Mesenchymal stem cell (in vitro differentiated cells and primary cell): ENCODE results near the gene SCRN2.

Source experiments
- DNase-seq: peaks from one replicate; pipeline ENCODE4 v3.0.0-alpha.2; 2013
- H2AFZ ChIP-seq: one replicate; pipeline ENCODE4 v1.6.1; 2013; ENCODE audit warnings: low read depth, mild to moderate bottlenecking, control low read depth, inconsistent platforms, low read length, moderate library complexity
- H2AK5ac ChIP-seq: 2 replicates; pipeline ENCODE4 v1.6.1; 2013; ENCODE audit warnings: low read length, moderate library complexity, mild to moderate bottlenecking, inconsistent platforms; ENCODE audit not compliant: severe bottlenecking
- H2BK120ac ChIP-seq: one replicate; pipeline ENCODE4 v1.6.1; 2013; ENCODE audit warnings: low read depth, mild to moderate bottlenecking, inconsistent platforms, low read length, moderate library complexity
- H2BK12ac ChIP-seq, 2 experiments: one replicate each; pipeline ENCODE4 v1.6.1; 2013; ENCODE audit warnings: inconsistent platforms in 2 of 2, low read length in 2 of 2, mild to moderate bottlenecking in 2 of 2, moderate library complexity in 2 of 2, control low read depth in 1 of 2
- H2BK15ac ChIP-seq: one replicate; pipeline ENCODE4 v1.6.1; 2013; ENCODE audit warnings: mild to moderate bottlenecking, low read depth, inconsistent platforms; ENCODE audit not compliant: poor library complexity, severe bottlenecking
- H2BK5ac ChIP-seq: 2 replicates; pipeline ENCODE4 v1.6.1; 2013; ENCODE audit warnings: low read depth, mild to moderate bottlenecking, low read length, control low read depth, inconsistent platforms; ENCODE audit not compliant: poor library complexity, severe bottlenecking
- H3K14ac ChIP-seq, 2 experiments: one replicate each; pipeline ENCODE4 v1.6.1; 2013; ENCODE audit warnings: inconsistent platforms in 2 of 2, low read length in 2 of 2, control low read depth in 1 of 2, mild to moderate bottlenecking in 1 of 2, moderate library complexity in 1 of 2
- H3K18ac ChIP-seq, 2 experiments: one replicate each; pipeline ENCODE4 v1.6.1; 2013; ENCODE audit warnings: inconsistent platforms in 2 of 2, low read length in 2 of 2, control low read depth in 1 of 2, low read depth in 1 of 2, mild to moderate bottlenecking in 1 of 2
- H3K23ac ChIP-seq, 2 experiments: one replicate each; pipeline ENCODE4 v1.6.1; 2013; ENCODE audit warnings: inconsistent platforms in 2 of 2, low read length in 2 of 2, mild to moderate bottlenecking in 2 of 2, moderate library complexity in 2 of 2, control low read depth in 1 of 2
- H3K27ac ChIP-seq: 2 replicates; pipeline ENCODE4 v1.5.1; 2013; ENCODE audit warnings: mild to moderate bottlenecking, moderate library complexity, low read length, control low read depth, inconsistent platforms; ENCODE audit not compliant: poor library complexity, severe bottlenecking
- H3K27me3 ChIP-seq, 2 experiments: 2 replicates each; pipeline versions ENCODE4 v1.6.1 to v1.7.0; 2013; ENCODE audit warnings: low read length in 2 of 2, mild to moderate bottlenecking in 2 of 2, moderate library complexity in 2 of 2, control low read depth in 1 of 2, inconsistent platforms in 1 of 2; ENCODE audit not compliant: control insufficient read depth in 1 of 2, insufficient read depth in 1 of 2
- H3K36me3 ChIP-seq, 2 experiments: 2 replicates each; pipeline versions ENCODE4 v1.6.1 to v1.7.0; 2013; ENCODE audit warnings: low read length in 2 of 2, control low read depth in 1 of 2, inconsistent platforms in 1 of 2, low read depth in 1 of 2, mild to moderate bottlenecking in 1 of 2; ENCODE audit not compliant: insufficient read depth in 2 of 2, control insufficient read depth in 1 of 2
- H3K4ac ChIP-seq, 2 experiments: one replicate each; pipeline ENCODE4 v1.6.1; 2013; ENCODE audit warnings: inconsistent platforms in 2 of 2, low read length in 2 of 2, mild to moderate bottlenecking in 2 of 2, moderate library complexity in 2 of 2, control low read depth in 1 of 2, low read depth in 1 of 2
- H3K4me1 ChIP-seq: 2 replicates; pipeline ENCODE4 v1.6.1; 2013; ENCODE audit warnings: low read depth, low read length, control low read depth; ENCODE audit not compliant: control insufficient read depth, insufficient read depth
- H3K4me2 ChIP-seq: 2 replicates; pipeline ENCODE4 v1.6.1; 2013; ENCODE audit warnings: low read length, mild to moderate bottlenecking, inconsistent platforms; ENCODE audit not compliant: poor library complexity, severe bottlenecking
- H3K4me3 ChIP-seq, 2 experiments: 2 replicates each; pipeline versions ENCODE4 v1.5.1 to v1.7.0; 2013; ENCODE audit warnings: low read length in 2 of 2, mild to moderate bottlenecking in 2 of 2, control low read depth in 1 of 2, low read depth in 1 of 2; ENCODE audit not compliant: insufficient read depth in 1 of 2
- H3K79me1 ChIP-seq: replicated peaks from 2 replicates; pipeline ENCODE4 v1.6.1; 2013; ENCODE audit warnings: mild to moderate bottlenecking, control low read depth, low read length, inconsistent platforms; ENCODE audit not compliant: poor library complexity, severe bottlenecking
- H3K9ac ChIP-seq: 2 replicates; pipeline ENCODE4 v1.7.0; 2013; ENCODE audit warnings: mild to moderate bottlenecking, low read length, moderate library complexity
- H3K9me3 ChIP-seq: 2 replicates; pipeline ENCODE4 v1.7.0; 2013; ENCODE audit warnings: mild to moderate bottlenecking, low read length; ENCODE audit not compliant: control insufficient read depth
- H4K8ac ChIP-seq: one replicate; pipeline ENCODE4 v1.6.1; 2013; ENCODE audit warnings: inconsistent platforms, mild to moderate bottlenecking, low read length, moderate library complexity
- H4K91ac ChIP-seq: one replicate; pipeline ENCODE4 v1.6.1; 2013; ENCODE audit warnings: mild to moderate bottlenecking, low read length, inconsistent platforms
- WGBS: methylation state at CpG from one replicate; pipeline ENCODE4 v1.1.7; 2013; ENCODE audit warnings: mixed read lengths; 5-methylcytosine and 5-hydroxymethylcytosine counted together

Gene SCRN2

DNA sequence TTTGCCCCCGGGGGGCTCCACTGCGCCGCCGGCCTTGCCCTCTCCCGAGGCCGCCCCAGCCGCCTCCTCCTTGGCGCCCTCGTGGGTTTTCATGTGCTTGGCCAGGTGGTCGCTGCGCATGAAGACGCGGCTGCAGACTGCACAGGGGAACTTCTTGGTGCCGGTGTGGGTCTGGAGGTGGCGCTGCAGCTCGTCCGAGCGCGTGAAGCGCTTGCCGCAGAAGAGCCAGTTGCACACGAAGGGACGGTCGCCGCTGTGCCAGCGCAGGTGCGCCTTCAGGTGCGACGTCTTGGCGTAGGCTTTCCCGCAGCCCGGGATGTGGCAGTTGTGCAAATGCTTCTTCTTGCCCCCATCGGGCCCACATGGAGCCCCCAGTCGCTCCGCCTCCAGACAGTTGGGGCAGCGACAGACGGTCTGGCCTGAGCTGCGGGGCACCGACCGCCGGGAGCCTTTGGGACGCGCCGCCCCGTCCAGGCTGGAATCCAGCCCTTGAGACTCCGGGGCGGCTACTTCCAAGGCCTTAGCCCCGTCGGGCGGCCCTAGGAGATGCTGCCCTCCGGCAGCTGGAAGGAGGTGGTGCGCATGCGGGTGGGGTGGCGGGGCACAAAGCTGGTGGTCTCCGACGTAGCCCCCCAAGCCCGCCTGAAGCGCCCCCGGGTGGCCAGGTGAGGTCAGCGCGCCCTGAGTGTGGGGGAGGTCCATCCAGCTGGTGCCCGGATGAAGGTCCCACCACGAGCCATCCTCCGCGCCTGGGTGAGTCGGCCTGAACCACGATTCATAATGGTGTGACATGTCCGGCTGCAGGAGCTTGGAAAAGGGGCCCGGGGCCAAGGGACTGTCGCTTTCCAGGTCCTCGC, 6.5 kb upstream of the SCRN2 start:
- Histone ChIP-seq H2BK15ac (no peak overlapping the region), H3K18ac (no peak overlapping the region), H4K91ac (no peak overlapping the region), H3K4ac (no peak overlapping the region), H2BK12ac (no peak overlapping the region), H4K8ac (no peak overlapping the region), H2BK5ac (no peak overlapping the region), H2BK120ac (no peak overlapping the region), H3K9ac (no peak overlapping the region), H3K9me3 (no peaks in the 10 kb centered on the region), H3K36me3 (no peaks in the 10 kb centered on the region), H3K79me1 (no peaks in the 10 kb centered on the region), H3K23ac (no peak overlapping the region), H3K4me1 (peaks cover 12% of the 10 kb centered on the region), H2AFZ (no peak overlapping the region), H3K14ac (no peak overlapping the region), H3K27me3 (peaks cover 69 to 82% of the 10 kb centered on the region in 2 experiments), H3K4me2 (no peak overlapping the region), H3K4me3 (no peak overlapping the region), H2AK5ac (no peak overlapping the region), H3K27ac (no peak overlapping the region)
- 36% methylated on average over 71 of the region's 71 CpGs for WGBS
- no peak for DNase-seq

DNA sequence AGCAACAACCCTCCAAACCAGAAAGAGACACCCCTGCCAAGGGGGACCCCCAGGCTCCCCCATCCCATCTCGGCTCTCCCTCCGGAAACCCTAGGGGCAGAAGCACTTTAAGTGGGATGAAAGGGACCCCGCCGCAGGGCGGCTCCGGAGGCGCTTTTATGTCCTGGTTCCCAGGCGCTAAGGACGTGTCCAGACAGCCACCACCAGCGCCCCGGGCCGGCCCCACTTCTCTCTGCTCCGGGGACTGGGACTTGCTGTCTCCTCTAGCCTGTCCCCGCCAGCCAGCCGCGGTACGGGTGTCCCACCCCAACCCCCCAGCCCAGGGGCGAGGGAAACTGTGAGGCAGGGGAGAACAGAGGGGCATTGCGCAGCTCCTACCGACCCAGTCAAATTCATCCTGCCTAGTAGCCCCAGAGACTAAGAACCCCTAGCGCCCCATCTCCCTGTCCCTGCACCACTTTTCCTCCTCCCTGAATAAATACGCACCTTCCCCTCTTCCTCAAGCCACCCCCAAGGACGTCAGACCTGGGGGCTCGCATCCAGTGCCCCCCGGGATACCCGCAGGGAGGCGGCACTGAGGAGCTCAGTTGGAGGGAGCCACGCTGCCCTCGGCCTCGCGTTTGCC, 5.8 kb upstream of the SCRN2 start:
- peaks cover 61 to 74% of the 10 kb centered on the region in 2 experiments for H3K27me3 ChIP-seq
- no peak overlapping the region for H2BK120ac ChIP-seq
- no peak overlapping the region for H2BK15ac ChIP-seq
- no peak overlapping the region for H3K4me2 ChIP-seq
- H4K91ac ChIP-seq, result no peak overlapping the region
- WGBS, result 24% methylated on average over 31 of the region's 31 CpGs
- no peak overlapping the region for H3K18ac ChIP-seq
- no peak overlapping the region for H3K23ac ChIP-seq
- H4K8ac ChIP-seq, result no peak overlapping the region
- H3K27ac ChIP-seq, result no peak overlapping the region
- H2BK12ac ChIP-seq, result no peak overlapping the region
- no peak overlapping the region for H3K14ac ChIP-seq
- H3K79me1 ChIP-seq, result no peaks in the 10 kb centered on the region
- no peak overlapping the region for H3K9ac ChIP-seq
- no peaks in the 10 kb centered on the region for H3K9me3 ChIP-seq
- no peak overlapping the region for H3K4me3 ChIP-seq
- no peak overlapping the region for H2AK5ac ChIP-seq
- peaks cover 12% of the 10 kb centered on the region for H3K4me1 ChIP-seq
- no peak overlapping the region for H2AFZ ChIP-seq
- H2BK5ac ChIP-seq, result no peak overlapping the region
- no peak for DNase-seq
- no peak overlapping the region for H3K4ac ChIP-seq
- H3K36me3 ChIP-seq, result no peaks in the 10 kb centered on the region

GRCh38 chr17:47845716-47846075, 4.6 kb upstream of the SCRN2 start:
- Histone ChIP-seq H2BK12ac (no peak overlapping the region), H3K9me3 (no peaks in the 10 kb centered on the region)
- no CpG with 5 or more reads among the region's 3 CpGs for WGBS

GRCh38 chr17:47844814-47845715, 4.0 kb upstream of the SCRN2 start:
- Histone ChIP-seq H3K27ac (no peak overlapping the region), H2BK12ac (no peak overlapping the region), H3K9ac (no peak overlapping the region), H3K9me3 (no peaks in the 10 kb centered on the region), H3K79me1 (peaks cover 7% of the 10 kb centered on the region), H2BK5ac (no peak overlapping the region), H3K4me1 (peaks cover 9% of the 10 kb centered on the region), H3K14ac (no peak overlapping the region), H3K27me3 (peaks cover 50 to 62% of the 10 kb centered on the region in 2 experiments), H3K4ac (no peak overlapping the region), H2BK120ac (no peak overlapping the region), H4K8ac (no peak overlapping the region), H3K4me2 (no peak overlapping the region), H4K91ac (no peak overlapping the region), H3K23ac (no peak overlapping the region), H2BK15ac (no peak overlapping the region), H3K4me3 (no peak overlapping the region), H2AK5ac (no peak overlapping the region), H3K18ac (no peak overlapping the region), H3K36me3 (no peaks in the 10 kb centered on the region), H2AFZ (no peak overlapping the region)
- DNase-seq, result peak; percentile 37
- WGBS, result 57% methylated on average over 2 of the region's 4 CpGs

More at GRCh38 chr17:47845716-47846075, 4.6 kb upstream of the SCRN2 start:
- H3K18ac ChIP-seq, result no peak overlapping the region
- H3K4ac ChIP-seq, result no peak overlapping the region
- H4K91ac ChIP-seq, result no peak overlapping the region
- H3K14ac ChIP-seq, result no peak overlapping the region
- no peak overlapping the region for H2BK5ac ChIP-seq
- peaks cover 2% of the 10 kb centered on the region for H3K79me1 ChIP-seq
- no peak overlapping the region for H3K4me3 ChIP-seq
- no peak overlapping the region for H2BK120ac ChIP-seq
- no peak overlapping the region for H3K4me2 ChIP-seq
- H2AFZ ChIP-seq, result no peak overlapping the region
- no peak overlapping the region for H4K8ac ChIP-seq
- H3K23ac ChIP-seq, result no peak overlapping the region
- no peak overlapping the region for H3K9ac ChIP-seq
- H2BK15ac ChIP-seq, result no peak overlapping the region
- no peaks in the 10 kb centered on the region for H3K36me3 ChIP-seq
- no peak for DNase-seq
- H3K27ac ChIP-seq, result no peak overlapping the region
- H3K27me3 ChIP-seq, result peaks cover 55 to 67% of the 10 kb centered on the region in 2 experiments
- H3K4me1 ChIP-seq, result peaks cover 6% of the 10 kb centered on the region
- H2AK5ac ChIP-seq, result no peak overlapping the region
